Tongue (tissue), 2 donors: ENCODE data around the gene SCGB1C1. TPM values are rescaled to one million over a fixed set of nuclear protein-coding genes. Genes with fewer than 3 reads are reported as not detected.
"Not testable (repeated sequence)": the region's sequence is repeated elsewhere in the genome, so short reads cannot be mapped to it uniquely, and the experiment has no call there.

ENCODE experiments used
- DNase-seq: peaks from one replicate; pipeline ENCODE4 v3.0.0-alpha.2; 2015
- total RNA-seq: library from RNA; depleted of rRNA; stranded (reverse); fragments of >200 nt; gene quantifications from one replicate; pipeline ENCODE4 v1.2.3, GENCODE V29; 2014

SCGB1C1 gene
- not detected for total RNA-seq

- not testable (repeated sequence) for DNase-seq
Measured at GRCh38 chr11:192674-193128, at the start of gene SCGB1C1. TSS of gene SCGB1C1 (plus strand) at chr11:193078. CDS start at chr11:193100, 22 bp downstream.

GRCh38 chr11:180242-180641, 12.6 kb upstream of the SCGB1C1 start:
- not testable (repeated sequence) for DNase-seq

GRCh38 chr11:189200-189783, 3.6 kb upstream of the SCGB1C1 start:
- not testable (repeated sequence) for DNase-seq

- DNase-seq = not testable (repeated sequence)
Measured at GRCh38 chr11:189843-190311, 3.0 kb upstream of the SCGB1C1 start.

GRCh38 chr11:190546-190945, 2.3 kb upstream of the SCGB1C1 start:
- DNase-seq = not testable (repeated sequence)

- not testable (repeated sequence) for DNase-seq
Measured at GRCh38 chr11:191490-192478, 1.1 kb upstream of the SCGB1C1 start.

- not testable (repeated sequence) for DNase-seq
Measured at GRCh38 chr11:193481-193880, 603 bp downstream of the SCGB1C1 start.

GRCh38 chr11:196786-197731, 4.2 kb downstream of the SCGB1C1 start:
- DNase-seq = no peak

GRCh38 chr11:197741-198235, 4.9 kb downstream of the SCGB1C1 start:
- no peak for DNase-seq

GRCh38 chr11:198236-198806, 5.4 kb downstream of the SCGB1C1 start:
- DNase-seq = no peak

GRCh38 chr11:199004-199581, 6.2 kb downstream of the SCGB1C1 start:
- no peak for DNase-seq

- no peak for DNase-seq
Measured at GRCh38 chr11:199782-200181, 6.9 kb downstream of the SCGB1C1 start.

- DNase-seq = no peak
Measured at GRCh38 chr11:200224-201003, 7.5 kb downstream of the SCGB1C1 start.

GRCh38 chr11:201966-202365, 9.1 kb downstream of the SCGB1C1 start:
- no peak for DNase-seq

GRCh38 chr11:202490-202889, 9.6 kb downstream of the SCGB1C1 start:
- no peak for DNase-seq

- DNase-seq = no peak
Measured at GRCh38 chr11:203056-203944, 10.4 kb downstream of the SCGB1C1 start.

GRCh38 chr11:203945-204586, 11.2 kb downstream of the SCGB1C1 start:
- no peak for DNase-seq

- DNase-seq = no peak
Measured at GRCh38 chr11:204587-205109, 11.8 kb downstream of the SCGB1C1 start.
